K562 (cell line): ENCODE data around the gene SLA2. TPM values are rescaled to one million over a fixed set of nuclear protein-coding genes. Genes with fewer than 3 reads are reported as not detected.

Source experiments
- CEBPZ ChIP-seq: fragments of 150-350 bp; IDR thresholded peaks from 2 replicates; pipeline ENCODE4 v1.6.1; 2014; ENCODE audit warnings: low read depth, mild to moderate bottlenecking, low read length, borderline replicate concordance
- RAD21 ChIP-seq, 2 experiments: fragments of 250-450 bp in 1 of 2; fragments of 450-650 bp in 1 of 2; sonication (Bioruptor Pico) in 1 of 2; formaldehyde crosslinking in 1 of 2; IDR thresholded peaks in 1 of 2; conservative IDR thresholded peaks in 1 of 2; 2 replicates each; pipeline versions ENCODE4 v1.4.0 to v1.8.0; 2020 to 2022; ENCODE audit warnings: mild to moderate bottlenecking in 2 of 2, moderate library complexity in 1 of 2
- SPI1 ChIP-seq: IDR thresholded peaks from 2 replicates; pipeline ENCODE4 v1.6.1; 2011; ENCODE audit warnings: low read depth, low read length, control low read depth, borderline replicate concordance
- THRA ChIP-seq: fragments of 450-650 bp; IDR thresholded peaks from 2 replicates; pipeline ENCODE4 v1.6.1; 2017; ENCODE audit warnings: mild to moderate bottlenecking, moderate library complexity
- polyA plus RNA-seq, 8 experiments: library from polyadenylated mRNA; depleted of rRNA in 4 of 8; stranded (reverse) in 5 of 8; unstranded in 3 of 8; fragments of >200 nt; fragmentation: Nextera tagmentation in 2 of 8; fragmentation: Illumina TruSeq in 1 of 8; extraction: Ambion mirVana in 2 of 8; extraction: Trizol in 1 of 8; gene quantifications; 2 replicates each; pipeline versions ENCODE4 v1.2.1 to v1.2.3, GENCODE V29; 2011 to 2014; ENCODE audit warnings: inconsistent platforms in 1 of 8, missing spikeins in 1 of 8
- total RNA-seq, 7 experiments: library from RNA; depleted of rRNA in 6 of 7; stranded (reverse); fragments of >200 nt in 6 of 7; fragmentation: Illumina TruSeq in 2 of 7; extraction: Trizol in 2 of 7; gene quantifications; 2 replicates each; pipeline versions ENCODE4 v1.2.1 to v1.2.3, GENCODE V29; 2011 to 2021; ENCODE audit warnings: low replicate concordance in 1 of 7

SLA2 gene
- total and polyA plus RNA-seq, 9 of the 15 experiments (the other 6 are each of a cell fraction or from before 2014, with no cell fraction given), result 0.07 TPM; not detected in 7

- TF ChIP-seq CEBPZ, result no peak
- TF ChIP-seq THRA, result no peak
- TF ChIP-seq RAD21 (CRISPR knock-in tag; conservative IDR thresholded peaks at IDR 0.05 in 1 of 2, IDR thresholded peaks at IDR 0.05 in 1 of 2), result peak in 1 of 2 experiments; percentile 53; a peak in 2 of 4 replicates
- peak; percentile 40; the same call in 1 of the 2 replicates for TF ChIP-seq SPI1
These were observed 13.3 kb downstream of the SLA2 start (continued) for GRCh38 chr20:36632487-36633284.
